Chondrocyte (in vitro differentiated cells): ENCODE data around the gene ARHGAP28. TPM values are rescaled to one million over a fixed set of nuclear protein-coding genes. Genes with fewer than 3 reads are reported as not detected.

Experiments used
- DNase-seq: peaks from one replicate; pipeline ENCODE4 v3.0.0; 2021; ENCODE audit warnings: mixed read lengths, low spot score
- H3K27ac Mint-ChIP-seq: one replicate; pipeline ENCODE4 v1.8.0; 2021; ENCODE audit warnings: mild to moderate bottlenecking, moderate library complexity, mixed read lengths; ENCODE audit not compliant: unreplicated experiment
- H3K27me3 Mint-ChIP-seq: 2 replicates; pipeline ENCODE4 v1.8.0; 2021; ENCODE audit warnings: low read depth, mixed read lengths
- H3K36me3 Mint-ChIP-seq: 2 replicates; pipeline ENCODE4 v1.8.0; 2021; ENCODE audit warnings: low read depth, mixed read lengths
- H3K4me1 Mint-ChIP-seq: 2 replicates; pipeline ENCODE4 v1.8.0; 2021; ENCODE audit warnings: low read depth, mild to moderate bottlenecking, mixed read lengths
- H3K4me3 Mint-ChIP-seq: one replicate; pipeline ENCODE4 v1.8.0; 2021; ENCODE audit warnings: mild to moderate bottlenecking, moderate library complexity, mixed read lengths; ENCODE audit not compliant: unreplicated experiment
- H3K9me3 Mint-ChIP-seq: 2 replicates; pipeline ENCODE4 v1.8.0; 2021; ENCODE audit warnings: low read depth, mixed read lengths
- CTCF ChIP-seq: fragments of 200-600 bp; sonication (generic); IDR thresholded peaks from 2 replicates; pipeline ENCODE4 v1.5.0; 2021; ENCODE audit warnings: antibody characterized with exemption, mild to moderate bottlenecking, moderate library complexity
- total RNA-seq: library from RNA; stranded (reverse); gene quantifications from 3 replicates; pipeline ENCODE4 v1.2.1, GENCODE V29; 2021

ARHGAP28 gene
- total RNA-seq, 1 donor from 2014 or later, result 18.1 TPM

DNA sequence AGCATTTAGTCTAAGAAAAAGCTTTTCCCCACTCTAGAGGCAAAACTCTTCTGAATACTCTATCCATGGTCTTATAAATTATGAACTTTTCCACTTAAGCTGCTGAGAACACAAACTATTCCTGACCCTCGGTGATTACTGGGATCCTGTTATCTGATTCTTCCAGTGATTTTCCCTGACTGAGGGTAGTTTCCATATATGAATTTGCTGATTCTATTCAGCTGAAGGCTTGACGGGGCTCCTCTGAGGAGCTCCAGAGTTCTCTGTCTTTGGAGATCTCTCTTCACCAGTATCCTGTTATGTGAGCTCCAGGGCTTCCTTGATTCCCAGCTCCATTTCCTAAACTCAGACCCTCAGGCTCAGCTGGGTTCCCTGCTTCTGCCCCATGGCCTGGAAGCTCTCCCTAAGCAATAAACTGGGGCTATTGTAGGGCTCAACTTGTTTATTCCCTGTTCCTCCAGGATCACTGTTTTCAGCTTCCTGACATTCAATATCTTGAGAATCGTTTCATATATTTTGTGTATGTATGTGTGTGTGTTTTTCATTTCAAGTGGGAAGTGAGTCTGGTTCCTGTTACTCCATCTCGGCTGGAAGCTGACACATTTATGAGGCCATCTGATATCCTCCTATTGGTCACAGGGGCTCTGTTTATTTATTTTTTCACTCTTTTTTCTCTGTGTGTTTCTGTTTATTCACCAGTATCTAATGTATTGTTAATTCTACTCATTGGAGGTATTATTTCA lies 78.2 kb downstream of the ARHGAP28 start:
- Mint-ChIP-seq H3K9me3 (peaks cover 18% of the 10 kb centered on the region), H3K4me1 (peaks cover 32% of the 10 kb centered on the region), H3K36me3 (peaks cover 2% of the 10 kb centered on the region), H3K27ac (no peak overlapping the region), H3K4me3 (no peak overlapping the region), H3K27me3 (no peaks in the 10 kb centered on the region)
- no peak for DNase-seq
- no peak for TF ChIP-seq CTCF

GRCh38 chr18:6810191-6810590 lies 80.7 kb downstream of the ARHGAP28 start:
- no peak for TF ChIP-seq CTCF
- Mint-ChIP-seq H3K4me1 (peaks cover 33% of the 10 kb centered on the region), H3K27ac (no peak overlapping the region), H3K4me3 (no peak overlapping the region), H3K36me3 (no peaks in the 10 kb centered on the region), H3K9me3 (peaks cover 9% of the 10 kb centered on the region), H3K27me3 (no peaks in the 10 kb centered on the region)
- DNase-seq, result no peak

- no peak for DNase-seq
- H3K4me3 Mint-ChIP-seq, result no peak overlapping the region
- H3K27me3 Mint-ChIP-seq, result no peaks in the 10 kb centered on the region
- peaks cover 29% of the 10 kb centered on the region for H3K4me1 Mint-ChIP-seq
- H3K27ac Mint-ChIP-seq, result no peak overlapping the region
- TF ChIP-seq CTCF, result no peak
- no peaks in the 10 kb centered on the region for H3K36me3 Mint-ChIP-seq
- H3K9me3 Mint-ChIP-seq, result peaks cover 9% of the 10 kb centered on the region
These were observed 82.3 kb downstream of the ARHGAP28 start for GRCh38 chr18:6811816-6812215.

DNA sequence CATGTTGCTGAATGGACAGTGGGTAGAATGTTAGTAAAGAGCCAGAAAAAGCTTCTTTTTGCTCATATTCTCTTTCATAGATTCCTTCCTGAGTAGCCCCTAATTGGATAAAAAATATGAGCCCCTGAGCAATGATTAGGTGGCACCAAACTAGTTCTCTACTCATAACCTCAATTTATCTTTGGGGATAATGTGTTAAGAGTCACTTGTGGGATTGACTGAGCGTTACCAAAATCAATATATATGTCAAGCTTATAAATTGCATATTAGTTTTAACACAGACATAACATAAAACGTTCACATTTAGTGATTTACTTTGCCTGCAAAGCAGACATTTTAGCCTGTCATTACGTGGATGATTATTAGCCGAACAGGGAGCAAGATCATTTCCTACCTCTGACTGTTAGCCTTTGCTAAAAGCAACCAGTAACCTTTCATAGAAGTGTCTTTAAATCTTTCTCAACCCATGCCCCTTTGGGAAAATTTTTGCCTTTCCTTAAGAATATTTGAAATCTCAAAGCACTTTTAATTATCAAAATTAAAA lies 85.4 kb downstream of the ARHGAP28 start:
- peaks cover 3% of the 10 kb centered on the region for H3K9me3 Mint-ChIP-seq
- no peak overlapping the region for H3K27ac Mint-ChIP-seq
- H3K36me3 Mint-ChIP-seq, result no peaks in the 10 kb centered on the region
- no peaks in the 10 kb centered on the region for H3K27me3 Mint-ChIP-seq
- TF ChIP-seq CTCF, result no peak
- peaks cover 13% of the 10 kb centered on the region for H3K4me1 Mint-ChIP-seq
- DNase-seq, result no peak
- H3K4me3 Mint-ChIP-seq, result no peak overlapping the region

- no peak overlapping the region for H3K27ac Mint-ChIP-seq
- H3K27me3 Mint-ChIP-seq, result no peaks in the 10 kb centered on the region
- peaks cover 3% of the 10 kb centered on the region for H3K36me3 Mint-ChIP-seq
- H3K4me1 Mint-ChIP-seq, result peaks cover 22% of the 10 kb centered on the region
- no peak for TF ChIP-seq CTCF
- H3K4me3 Mint-ChIP-seq, result no peak overlapping the region
- DNase-seq, result no peak
- H3K9me3 Mint-ChIP-seq, result peaks cover 4% of the 10 kb centered on the region
These were observed 86.6 kb downstream of the ARHGAP28 start for GRCh38 chr18:6816154-6816553.
